ENCODE measurements around the gene C12orf50.
"Not testable (repeated sequence)": the region's sequence is repeated elsewhere in the genome, so short reads cannot be mapped to it uniquely, and the experiment has no call there.

C12orf50 gene

GRCh38 chr12:88029093-88029665 lies at the start of gene C12orf50:
TSS of gene C12orf50 (minus strand) at chr12:88029401. CDS start at chr12:88026962, 2,439 bp downstream.
- Mint-ChIP-seq H3K27ac (no peak within 1 kb of the TSS), H3K27me3 (no peaks in the 10 kb centered on the region), H3K9me3 (peaks cover 8 to 9% of the 10 kb centered on the region in 2 donors), H3K4me3 (no peak within 1 kb of the TSS), H3K4me1 (peaks cover 6% of the 10 kb centered on the region)
- ATAC-seq (no peak), DNase-seq (no peak)

- H3K4me3 Mint-ChIP-seq: no peak overlapping the region
- H3K27me3 Mint-ChIP-seq: no peaks in the 10 kb centered on the region
- H3K9me3 Mint-ChIP-seq: no peaks in the 10 kb centered on the region
- H3K4me1 Mint-ChIP-seq: peaks cover 13% of the 10 kb centered on the region
- no peak overlapping the region for H3K27ac Mint-ChIP-seq
- no peak for DNase-seq
- ATAC-seq: no peak
Observed at GRCh38 chr12:88067301-88067700, 38.1 kb upstream of the C12orf50 start.

- DNase-seq: no peak
- H3K4me3 Mint-ChIP-seq: no peak overlapping the region
Observed at GRCh38 chr12:88063375-88063774, 34.2 kb upstream of the C12orf50 start.

GRCh38 chr12:88062474-88062873 lies 33.3 kb upstream of the C12orf50 start:
- H3K27me3 Mint-ChIP-seq: no peaks in the 10 kb centered on the region
- H3K27ac Mint-ChIP-seq: no peak overlapping the region
- DNase-seq (no peak), ATAC-seq (no peak)
- H3K9me3 Mint-ChIP-seq: no peaks in the 10 kb centered on the region
- H3K4me1 Mint-ChIP-seq: peaks cover 13% of the 10 kb centered on the region
- H3K4me3 Mint-ChIP-seq: no peak overlapping the region

More at GRCh38 chr12:88063375-88063774, 34.2 kb upstream of the C12orf50 start:
- no peaks in the 10 kb centered on the region for H3K9me3 Mint-ChIP-seq
- no peak overlapping the region for H3K27ac Mint-ChIP-seq
- no peaks in the 10 kb centered on the region for H3K27me3 Mint-ChIP-seq
- peaks cover 13% of the 10 kb centered on the region for H3K4me1 Mint-ChIP-seq
- peak; percentile 62 for ATAC-seq

- no peak for DNase-seq
- H3K27ac Mint-ChIP-seq: peak overlapping the region in 1 of 2 donors; percentile 88
Observed at GRCh38 chr12:88058719-88059077, 29.5 kb upstream of the C12orf50 start.

GRCh38 chr12:88057994-88058718 lies 29.0 kb upstream of the C12orf50 start:
- no peaks in the 10 kb centered on the region for H3K27me3 Mint-ChIP-seq
- no peak overlapping the region for H3K4me3 Mint-ChIP-seq
- ATAC-seq (no peak), DNase-seq (no peak)
- peaks cover 7% of the 10 kb centered on the region for H3K4me1 Mint-ChIP-seq
- no peak overlapping the region for H3K27ac Mint-ChIP-seq
- no peaks in the 10 kb centered on the region for H3K9me3 Mint-ChIP-seq

More at GRCh38 chr12:88058719-88059077, 29.5 kb upstream of the C12orf50 start:
- no peaks in the 10 kb centered on the region for H3K27me3 Mint-ChIP-seq
- peaks cover 12% of the 10 kb centered on the region for H3K4me1 Mint-ChIP-seq
- no peaks in the 10 kb centered on the region for H3K9me3 Mint-ChIP-seq
- no peak for ATAC-seq
- H3K4me3 Mint-ChIP-seq: no peak overlapping the region

- Mint-ChIP-seq H3K4me1 (no peaks in the 10 kb centered on the region), H3K9me3 (no peaks in the 10 kb centered on the region), H3K4me3 (no peak overlapping the region), H3K27ac (no peak overlapping the region), H3K27me3 (no peaks in the 10 kb centered on the region)
- DNase-seq: no peak
- ATAC-seq: no peak
Observed at GRCh38 chr12:88056571-88056970, 27.4 kb upstream of the C12orf50 start.

GRCh38 chr12:88052686-88053085 lies 23.5 kb upstream of the C12orf50 start:
- Mint-ChIP-seq H3K27ac (peak overlapping the region in 1 of 2 donors; percentile 71), H3K9me3 (no peaks in the 10 kb centered on the region), H3K4me3 (no peak overlapping the region), H3K27me3 (no peaks in the 10 kb centered on the region), H3K4me1 (no peaks in the 10 kb centered on the region)
- DNase-seq: no peak
- peak; percentile 70 for ATAC-seq

GRCh38 chr12:88044035-88044434 lies 14.8 kb upstream of the C12orf50 start:
- Mint-ChIP-seq H3K27me3 (no peaks in the 10 kb centered on the region), H3K4me1 (peaks cover 8% of the 10 kb centered on the region), H3K4me3 (no peak overlapping the region), H3K27ac (no peak overlapping the region), H3K9me3 (no peaks in the 10 kb centered on the region)
- ATAC-seq: no peak
- DNase-seq: no peak

- peaks cover 51% of the 10 kb centered on the region for H3K4me1 Mint-ChIP-seq
Observed at GRCh38 chr12:88037770-88038169, 8.6 kb upstream of the C12orf50 start.

GRCh38 chr12:88036353-88036965 lies 7.3 kb upstream of the C12orf50 start:
- no peak for DNase-seq
- Mint-ChIP-seq H3K27me3 (no peaks in the 10 kb centered on the region), H3K4me1 (peaks cover 51% of the 10 kb centered on the region), H3K27ac (peak overlapping the region in 1 of 2 donors; percentile 98), H3K4me3 (peak overlapping the region; percentile 98 to 99), H3K9me3 (peaks cover 7% of the 10 kb centered on the region in 2 donors)
- no peak for ATAC-seq

More at GRCh38 chr12:88037770-88038169, 8.6 kb upstream of the C12orf50 start:
- Mint-ChIP-seq H3K27me3 (no peaks in the 10 kb centered on the region), H3K4me3 (no peak overlapping the region), H3K9me3 (no peaks in the 10 kb centered on the region), H3K27ac (no peak overlapping the region)
- no peak for ATAC-seq
- no peak for DNase-seq

GRCh38 chr12:88035907-88036289 lies 6.7 kb upstream of the C12orf50 start:
- Mint-ChIP-seq H3K9me3 (peaks cover 8 to 9% of the 10 kb centered on the region in 2 donors), H3K4me1 (peaks cover 51% of the 10 kb centered on the region), H3K4me3 (peak overlapping the region; percentile 98 to 99), H3K27me3 (no peaks in the 10 kb centered on the region), H3K27ac (peak overlapping the region; percentile 42 to 98)
- DNase-seq (no peak), ATAC-seq (peak; percentile 39)

GRCh38 chr12:88035271-88035906 lies 6.2 kb upstream of the C12orf50 start:
- peak overlapping the region; percentile 98 for H3K27ac Mint-ChIP-seq
- peaks cover 8 to 9% of the 10 kb centered on the region in 2 donors for H3K9me3 Mint-ChIP-seq
- no peaks in the 10 kb centered on the region for H3K27me3 Mint-ChIP-seq
- DNase-seq (peak; percentile 81 to 89), ATAC-seq (peak; percentile 99)
- peak overlapping the region; percentile 98 to 99 for H3K4me3 Mint-ChIP-seq
- H3K4me1 Mint-ChIP-seq: peaks cover 51% of the 10 kb centered on the region

GRCh38 chr12:88031161-88031560 lies 2.0 kb upstream of the C12orf50 start:
- not testable (repeated sequence) for H3K9me3 Mint-ChIP-seq, H3K27me3 Mint-ChIP-seq, ATAC-seq, H3K4me3 Mint-ChIP-seq, H3K27ac Mint-ChIP-seq, DNase-seq
- H3K4me1 Mint-ChIP-seq: peaks cover 16% of the 10 kb centered on the region

GRCh38 chr12:88026196-88026595 lies 3.0 kb downstream of the C12orf50 start:
- Mint-ChIP-seq H3K27ac (no peak overlapping the region), H3K4me3 (no peak overlapping the region), H3K4me1 (no peaks in the 10 kb centered on the region), H3K9me3 (no peaks in the 10 kb centered on the region), H3K27me3 (peaks cover under 1% of the 10 kb centered on the region)
- ATAC-seq: no peak
- no peak for DNase-seq

GRCh38 chr12:88017964-88018363 lies 11.2 kb downstream of the C12orf50 start:
- Mint-ChIP-seq H3K4me1 (no peaks in the 10 kb centered on the region), H3K27ac (no peak overlapping the region), H3K4me3 (no peak overlapping the region), H3K27me3 (peaks cover 32% of the 10 kb centered on the region), H3K9me3 (peaks cover 0 to 36% of the 10 kb centered on the region in 2 donors)
- no peak for ATAC-seq
- no peak for DNase-seq

All from stimulated activated naive CD8-positive, alpha-beta T cell treated with anti-CD3 and anti-CD28 coated beads, Interleukin-15, amount 100 ng/mL, for 72 hours (primary cell).